ENCODE measurements around the gene SPDL1.

SPDL1 gene

GRCh38 chr5:169551696-169552095 lies 31.9 kb upstream of the SPDL1 start:
- no peak for TF ChIP-seq SPI1 (IDR thresholded peaks at IDR 0.05; ENCODE audit: borderline replicate concordance, low read depth)
- no peak for TF ChIP-seq REST (IDR thresholded peaks at IDR 0.05; ENCODE audit: insufficient replicate concordance, low read depth)
- TF ChIP-seq GABPA (IDR thresholded peaks at IDR 0.05; ENCODE audit: low read depth), result no peak
- no peak for TF ChIP-seq POLR2AphosphoS5 (IDR thresholded peaks at IDR 0.05; ENCODE audit: low read depth)
- TF ChIP-seq CTCF (IDR thresholded peaks at IDR 0.05; ENCODE audit: insufficient read depth, low read length), result no peak
- DNase-seq (ENCODE audit: low read depth in 1 of 2, low spot score in 1 of 2), result no peak
- no peak overlapping the region for H3K27ac ChIP-seq (replicated peaks)
- H3K4me3 ChIP-seq (replicated peaks; ENCODE audit: insufficient read depth, low read length), result no peak overlapping the region
- H3K27me3 ChIP-seq (ENCODE audit: insufficient read depth, poor library complexity, severe bottlenecking), result peaks cover 10% of the 10 kb centered on the region

GRCh38 chr5:169554251-169554650 lies 29.3 kb upstream of the SPDL1 start:
- H3K27me3 ChIP-seq (ENCODE audit: insufficient read depth, poor library complexity, severe bottlenecking), result peaks cover 7% of the 10 kb centered on the region
- no peak overlapping the region for H3K4me3 ChIP-seq (replicated peaks; ENCODE audit: insufficient read depth, low read length)
- DNase-seq (ENCODE audit: low read depth in 1 of 2, low spot score in 1 of 2), result no peak
- TF ChIP-seq REST (IDR thresholded peaks at IDR 0.05; ENCODE audit: insufficient replicate concordance, low read depth) (no peak), GABPA (IDR thresholded peaks at IDR 0.05; ENCODE audit: low read depth) (no peak), SPI1 (IDR thresholded peaks at IDR 0.05; ENCODE audit: borderline replicate concordance, low read depth) (no peak), CTCF (IDR thresholded peaks at IDR 0.05; ENCODE audit: insufficient read depth, low read length) (no peak), POLR2AphosphoS5 (IDR thresholded peaks at IDR 0.05; ENCODE audit: low read depth) (no peak)
- H3K27ac ChIP-seq (replicated peaks), result no peak overlapping the region

GRCh38 chr5:169557838-169558237 lies 25.7 kb upstream of the SPDL1 start:
- Histone ChIP-seq H3K4me3 (replicated peaks; ENCODE audit: insufficient read depth, low read length) (no peak overlapping the region), H3K27me3 (ENCODE audit: insufficient read depth, poor library complexity, severe bottlenecking) (peaks cover 2% of the 10 kb centered on the region), H3K27ac (replicated peaks) (no peak overlapping the region)
- no peak for TF ChIP-seq GABPA (IDR thresholded peaks at IDR 0.05; ENCODE audit: low read depth)
- no peak for TF ChIP-seq SPI1 (IDR thresholded peaks at IDR 0.05; ENCODE audit: borderline replicate concordance, low read depth)
- no peak for TF ChIP-seq CTCF (IDR thresholded peaks at IDR 0.05; ENCODE audit: insufficient read depth, low read length)
- no peak for TF ChIP-seq POLR2AphosphoS5 (IDR thresholded peaks at IDR 0.05; ENCODE audit: low read depth)
- TF ChIP-seq REST (IDR thresholded peaks at IDR 0.05; ENCODE audit: insufficient replicate concordance, low read depth), result no peak
- DNase-seq (ENCODE audit: low read depth in 1 of 2, low spot score in 1 of 2), result no peak
